Adrenal gland (tissue), 12 donors: ENCODE measurements around the gene CNFN. TPM values are rescaled to one million over a fixed set of nuclear protein-coding genes. Genes with fewer than 3 reads are reported as not detected.

ENCODE experiments used
- DNase-seq, 7 donors: peaks; one replicate each; pipeline ENCODE4 v3.0.0-alpha.2; 2019 to 2020
- H3K27ac ChIP-seq, 5 donors: fragments of 200-600 bp; sonication (generic) in 4 of 5; 1 replicate in 3 of 5; 2 replicates in 2 of 5; pipeline versions ENCODE4 v1.5.1 to v1.8.0; 2016 to 2020; ENCODE audit warnings: mild to moderate bottlenecking in 1 of 5
- H3K27me3 ChIP-seq: fragments of 200-600 bp; 2 replicates; pipeline ENCODE4 v1.8.0; 2021
- H3K36me3 ChIP-seq, 2 donors: fragments of 200-600 bp; replicated peaks in 1 of 2; 1 replicate in 1 of 2; 2 replicates in 1 of 2; pipeline versions ENCODE4 v1.5.1 to v1.8.0; 2018 to 2022
- H3K4me1 ChIP-seq, 2 donors: fragments of 200-600 bp; replicated peaks in 1 of 2; 1 replicate in 1 of 2; 2 replicates in 1 of 2; pipeline versions ENCODE4 v1.5.1 to v1.8.0; 2018 to 2021
- H3K4me3 ChIP-seq, 4 donors: fragments of 200-600 bp; sonication (generic) in 3 of 4; one replicate each; pipeline ENCODE4 v1.5.1; 2016 to 2018
- H3K9me3 ChIP-seq, 3 donors: fragments of 200-600 bp; sonication (generic) in 1 of 3; replicated peaks in 1 of 3; 1 replicate in 2 of 3; 2 replicates in 1 of 3; pipeline versions ENCODE4 v1.5.1 to v1.8.0; 2016 to 2021
- POLR2A ChIP-seq, 2 donors: fragments of 450-650 bp; IDR thresholded peaks; one replicate each; pipeline ENCODE4 v1.6.1; 2017; ENCODE audit warnings: antibody characterized with exemption in 2 of 2, mild to moderate bottlenecking in 2 of 2, moderate library complexity in 1 of 2
- WGBS, 4 donors: extraction: QIAGEN DNeasy Blood & Tissue Kit in 2 of 4; methylation state at CpG; one replicate each; pipeline versions ENCODE4 v1.1.5 to v1.1.7; 2013 to 2017; 5-methylcytosine and 5-hydroxymethylcytosine counted together
- intact Hi-C, 2 donors: fragments of 100-400 bp; cut with DNase I; formaldehyde crosslinking; loops; one replicate each; pipeline versions ENCODE4 v1.14.1 to v1.15.0; 2022 to 2023
- polyA plus RNA-seq, 3 donors: library from polyadenylated mRNA; stranded (reverse); fragments of 200-250 nt in 2 of 3; fragments of 350-450 nt in 1 of 3; fragmentation: Illumina TruSeq in 1 of 3; extraction: RNeasy Lipid Tissue Mini Kit (QIAGEN cat#74804) in 1 of 3; gene quantifications; one replicate each; pipeline ENCODE4 v1.2.3, GENCODE V29; 2013 to 2014
- total RNA-seq, 9 donors: library from RNA; depleted of rRNA in 4 of 9; stranded (reverse); fragments of >200 nt in 4 of 9; fragments of 120-200 nt in 1 of 9; fragmentation: NEBNext Ultra II Directional in 1 of 9; extraction: Animal tissue kit (Norgen Biotek cat#: 25700) in 1 of 9; gene quantifications; one replicate each; pipeline versions ENCODE4 v1.1.0 to v1.2.4, GENCODE V29; 2013 to 2023
- TF ChIP-seq, protein P1 (sequence below), 6 experiments: fragments of 450-650 bp in 4 of 6; fragments of 200-600 bp in 2 of 6; sonication (generic) in 1 of 6; IDR thresholded peaks; 1 replicate in 5 of 6; 2 replicates in 1 of 6; pipeline versions ENCODE4 v1.5.1 to v1.8.0; 2016 to 2021; ENCODE audit warnings: antibody characterized with exemption in 6 of 6, mild to moderate bottlenecking in 2 of 6, moderate library complexity in 1 of 6
- donor health status: healthy with polysubstance abuse.
- donor health status: Bipolar disorder and iron deficiency.
- donor health status: DM: yes; HTN: yes; CAD: no.
- donor health status: DM: no; HTN: no; CAD: no.
- donor health status: DM: no; HTN: no; CAD: no.
- donor health status: DM: yes; HTN: yes; CAD: no.

CNFN gene
- total and polyA plus RNA-seq, 12 donors = 0.78 to 20.9 (median 3.5) TPM; not detected in 2

DNA sequence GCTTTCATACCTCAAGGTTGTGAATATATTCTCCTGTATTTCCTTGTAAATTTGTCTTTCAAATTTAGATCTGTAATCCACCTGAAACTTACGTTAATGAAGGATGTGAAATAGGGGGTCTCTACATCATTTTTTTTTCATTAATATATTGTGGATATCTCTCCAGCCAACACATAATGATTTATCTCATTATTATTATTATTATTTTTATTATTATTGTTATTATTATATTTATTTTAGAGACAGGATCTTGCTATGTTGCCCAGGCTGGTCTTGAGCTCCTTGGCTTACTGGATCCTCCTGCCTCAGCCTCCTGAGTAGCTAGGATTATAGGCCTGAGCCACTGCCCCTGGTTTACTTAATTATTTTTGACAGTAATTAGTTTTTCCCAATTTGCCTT lies 41.4 kb upstream of the CNFN start:
- Histone ChIP-seq H3K27me3 (no peaks in the 10 kb centered on the region), H3K27ac (no peak overlapping the region), H3K4me1 (peaks cover 15 to 18% of the 10 kb centered on the region in 2 donors), H3K4me3 (no peak overlapping the region), H3K36me3 (no peaks in the 10 kb centered on the region), H3K9me3 (no peaks in the 10 kb centered on the region)
- TF ChIP-seq, protein P1, sequence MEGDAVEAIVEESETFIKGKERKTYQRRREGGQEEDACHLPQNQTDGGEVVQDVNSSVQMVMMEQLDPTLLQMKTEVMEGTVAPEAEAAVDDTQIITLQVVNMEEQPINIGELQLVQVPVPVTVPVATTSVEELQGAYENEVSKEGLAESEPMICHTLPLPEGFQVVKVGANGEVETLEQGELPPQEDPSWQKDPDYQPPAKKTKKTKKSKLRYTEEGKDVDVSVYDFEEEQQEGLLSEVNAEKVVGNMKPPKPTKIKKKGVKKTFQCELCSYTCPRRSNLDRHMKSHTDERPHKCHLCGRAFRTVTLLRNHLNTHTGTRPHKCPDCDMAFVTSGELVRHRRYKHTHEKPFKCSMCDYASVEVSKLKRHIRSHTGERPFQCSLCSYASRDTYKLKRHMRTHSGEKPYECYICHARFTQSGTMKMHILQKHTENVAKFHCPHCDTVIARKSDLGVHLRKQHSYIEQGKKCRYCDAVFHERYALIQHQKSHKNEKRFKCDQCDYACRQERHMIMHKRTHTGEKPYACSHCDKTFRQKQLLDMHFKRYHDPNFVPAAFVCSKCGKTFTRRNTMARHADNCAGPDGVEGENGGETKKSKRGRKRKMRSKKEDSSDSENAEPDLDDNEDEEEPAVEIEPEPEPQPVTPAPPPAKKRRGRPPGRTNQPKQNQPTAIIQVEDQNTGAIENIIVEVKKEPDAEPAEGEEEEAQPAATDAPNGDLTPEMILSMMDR (IDR thresholded peaks at IDR 0.05) = no peak
- no peak for TF ChIP-seq POLR2A (IDR thresholded peaks at IDR 0.05)
- no peak for DNase-seq
- WGBS, 4 donors = 92 to 96% (median 94%) methylated on average over 1 of the region's 1 CpG
- intact Hi-C loops = no loop called here

DNA sequence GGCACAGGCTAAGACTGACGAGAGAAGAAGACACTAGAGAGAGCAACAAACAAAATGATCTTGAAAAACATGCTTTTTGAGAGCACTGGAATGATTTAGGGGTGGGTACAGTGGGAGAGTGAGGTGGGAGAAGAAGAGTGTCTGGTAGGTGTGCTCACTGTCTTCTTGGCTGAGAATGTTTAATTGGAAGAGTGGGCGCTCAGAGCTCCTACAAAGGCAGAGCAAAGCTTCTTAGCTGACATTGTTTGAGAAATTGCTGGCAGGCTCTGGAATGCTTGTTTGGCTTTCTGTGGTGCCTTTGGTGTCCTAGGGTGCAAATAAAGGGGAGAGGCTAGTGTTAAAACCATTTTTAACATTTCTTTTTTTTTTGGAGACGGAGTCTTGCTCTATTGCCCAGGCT lies 38.6 kb upstream of the CNFN start:
- Histone ChIP-seq H3K27ac (no peak overlapping the region), H3K36me3 (no peaks in the 10 kb centered on the region), H3K4me3 (no peak overlapping the region), H3K4me1 (peaks cover 19 to 27% of the 10 kb centered on the region in 2 donors), H3K9me3 (no peaks in the 10 kb centered on the region), H3K27me3 (no peaks in the 10 kb centered on the region)
- no peak for TF ChIP-seq POLR2A (IDR thresholded peaks at IDR 0.05)
- TF ChIP-seq, protein P1 (IDR thresholded peaks at IDR 0.05) = no peak
- DNase-seq = no peak
- intact Hi-C loops = no loop called here
- WGBS, 4 donors = 88 to 93% (median 91%) methylated on average over 3 of the region's 3 CpGs

DNA sequence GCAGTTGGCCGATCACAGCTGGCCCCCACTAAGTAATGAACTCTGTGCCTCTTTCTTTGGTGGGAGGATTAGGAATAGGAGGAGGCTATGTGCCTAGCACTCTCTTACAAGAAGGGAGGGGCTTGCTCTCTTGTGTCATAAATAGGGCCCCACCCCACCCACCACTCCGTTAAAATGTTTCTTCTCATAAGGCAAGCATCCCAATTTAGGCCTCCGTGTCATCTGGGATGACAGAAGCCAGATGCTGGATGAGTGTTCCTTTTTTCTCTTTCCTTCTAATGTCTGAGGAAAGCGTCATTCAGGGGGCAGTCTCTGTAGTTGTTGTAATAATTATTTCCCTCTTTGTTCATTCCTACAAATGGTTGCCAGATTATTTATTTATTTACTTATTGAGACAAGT lies 37.2 kb upstream of the CNFN start, which contains the start of gene LIPE:
LIPE (minus strand) TSS at position 76 of the 400 bp plus-strand sequence. CDS start 239 bp downstream, outside the sequence.
- H3K4me1 ChIP-seq = peaks cover 15 to 20% of the 10 kb centered on the region in 2 donors
- no peaks in the 10 kb centered on the region for H3K9me3 ChIP-seq
- H3K27ac ChIP-seq = peak within 1 kb of the TSS in 1 of 5 donors; percentile 21
- no peak for DNase-seq
- no peaks in the 10 kb centered on the region for H3K27me3 ChIP-seq
- H3K36me3 ChIP-seq = no peaks in the 10 kb centered on the region
- 80 to 88% (median 86%) methylated on average over 4 of the region's 4 CpGs for WGBS, 4 donors
- TF ChIP-seq, protein P1 (IDR thresholded peaks at IDR 0.05) = no peak
- no peak for TF ChIP-seq POLR2A (IDR thresholded peaks at IDR 0.05)
- intact Hi-C loops = no loop called here
- H3K4me3 ChIP-seq = no peak within 1 kb of the TSS

DNA sequence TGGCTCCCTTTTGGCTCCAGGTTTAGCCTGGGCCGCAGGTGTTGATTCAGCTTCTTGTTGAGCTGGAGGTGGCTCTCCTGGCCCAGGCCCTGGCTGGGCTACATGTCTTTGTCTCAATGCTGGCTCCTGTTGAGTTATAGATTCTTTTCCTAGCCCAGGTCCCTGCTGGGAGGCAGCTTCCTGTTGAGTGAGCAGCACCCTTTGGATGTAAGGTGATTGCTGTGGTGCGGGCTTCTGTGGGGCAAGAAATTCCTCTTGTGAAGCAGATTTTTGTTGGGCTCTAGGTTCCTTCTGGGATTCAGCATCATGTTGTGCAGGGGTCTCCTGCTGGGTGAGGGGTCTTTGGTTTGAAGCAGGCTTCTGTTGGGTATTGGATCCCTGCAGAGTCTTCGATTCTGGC lies 36.5 kb upstream of the CNFN start:
- intact Hi-C loops = no loop called here
- WGBS, 4 donors = 88 to 97% (median 96%) methylated on average over 1 to 3 of the region's 3 CpGs

More for the DNA sequence above, 36.5 kb upstream of the CNFN start:
- Histone ChIP-seq H3K27me3 (no peaks in the 10 kb centered on the region), H3K9me3 (no peaks in the 10 kb centered on the region), H3K4me1 (peaks cover 21 to 26% of the 10 kb centered on the region in 2 donors), H3K36me3 (no peaks in the 10 kb centered on the region), H3K4me3 (no peak overlapping the region), H3K27ac (no peak overlapping the region)
- no peak for TF ChIP-seq POLR2A (IDR thresholded peaks at IDR 0.05)
- TF ChIP-seq, protein P1 (IDR thresholded peaks at IDR 0.05) = no peak
- no peak for DNase-seq
